HepG2 (cell line): ENCODE results near the gene HCFC1. TPM values are rescaled to one million over a fixed set of nuclear protein-coding genes. Genes with fewer than 3 reads are reported as not detected.

Source experiments
- AGO2 ChIP-seq: fragments of 200-400 bp; formaldehyde crosslinking; optimal IDR thresholded peaks from 2 replicates; pipeline ENCODE3; 2017; ENCODE audit warnings: mild to moderate bottlenecking, low read depth, low read length, moderate library complexity
- FOXJ3 ChIP-seq: sonication (generic); formaldehyde crosslinking; IDR thresholded peaks from 2 replicates; pipeline ENCODE4 v1.4.0; 2020; ENCODE audit warnings: missing genetic modification reagents, mild to moderate bottlenecking, borderline replicate concordance
- NR2F6 ChIP-seq, 2 experiments: IDR thresholded peaks; 2 replicates each; pipeline ENCODE4 v1.6.1; 2016; ENCODE audit warnings: antibody characterized with exemption in 1 of 2, mild to moderate bottlenecking in 1 of 2
- PHF5A ChIP-seq: IDR thresholded peaks from one replicate; pipeline ENCODE4 v1.6.1; 2018; ENCODE audit warnings: low read depth, missing genetic modification reagents; ENCODE audit not compliant: unreplicated experiment
- POGZ ChIP-seq: sonication (generic); formaldehyde crosslinking; IDR thresholded peaks from 2 replicates; pipeline ENCODE4 v1.4.0; 2020; ENCODE audit warnings: mild to moderate bottlenecking, missing genetic modification reagents
- ZMYM2 ChIP-seq: sonication (generic); formaldehyde crosslinking; IDR thresholded peaks from 2 replicates; pipeline ENCODE4 v1.8.0; 2022; ENCODE audit warnings: mild to moderate bottlenecking, missing genetic modification reagents
- ZNF432 ChIP-seq: sonication (generic); formaldehyde crosslinking; IDR thresholded peaks from 2 replicates; pipeline ENCODE4 v1.5.0; 2020; ENCODE audit warnings: missing genetic modification reagents, mild to moderate bottlenecking, borderline replicate concordance
- ZNF839 ChIP-seq: sonication (generic); formaldehyde crosslinking; IDR thresholded peaks from 2 replicates; pipeline ENCODE4 v1.4.0; 2020; ENCODE audit warnings: missing genetic modification reagents, mild to moderate bottlenecking, borderline replicate concordance
- polyA plus RNA-seq, 8 experiments: library from polyadenylated mRNA; depleted of rRNA in 3 of 8; stranded (reverse) in 7 of 8; unstranded in 1 of 8; fragments of >200 nt; fragmentation: Illumina TruSeq in 4 of 8; extraction: Trizol in 4 of 8; gene quantifications; 2 replicates each; pipeline versions ENCODE4 v1.2.1 to v1.2.3, GENCODE V29; 2011 to 2016; ENCODE audit warnings: low read depth in 4 of 8, missing spikeins in 1 of 8, mixed read lengths in 1 of 8; ENCODE audit not compliant: insufficient read depth in 1 of 8
- total RNA-seq, 5 experiments: library from RNA; depleted of rRNA; stranded (reverse); fragments of >200 nt; fragmentation: Illumina TruSeq; extraction: Trizol; gene quantifications; 2 replicates each; pipeline ENCODE4 v1.2.3, GENCODE V29; 2016; ENCODE audit warnings: low read depth in 1 of 5
- TF ChIP-seq, protein P1 (sequence below): sonication (generic); formaldehyde crosslinking; IDR thresholded peaks from 2 replicates; pipeline ENCODE4 v1.4.0; 2020; ENCODE audit warnings: missing genetic modification reagents
- TF ChIP-seq, protein P2 (sequence below), 2 experiments: fragments of 450-650 bp in 1 of 2; sonication (generic) in 1 of 2; formaldehyde crosslinking in 1 of 2; IDR thresholded peaks; 2 replicates each; pipeline versions ENCODE4 v1.6.1 to v1.8.0; 2016 to 2022; ENCODE audit warnings: antibody characterized with exemption in 1 of 2, mild to moderate bottlenecking in 1 of 2, missing genetic modification reagents in 1 of 2
- TF ChIP-seq, protein P3 (sequence below): sonication (generic); formaldehyde crosslinking; IDR thresholded peaks from 2 replicates; pipeline ENCODE4 v1.4.0; 2020; ENCODE audit warnings: missing genetic modification reagents

The HCFC1 gene
- total and polyA plus RNA-seq, 2 of the 13 experiments (the other 11 are each of a cell fraction or from before 2014, with no cell fraction given): 5.8 to 17.8 TPM

DNA sequence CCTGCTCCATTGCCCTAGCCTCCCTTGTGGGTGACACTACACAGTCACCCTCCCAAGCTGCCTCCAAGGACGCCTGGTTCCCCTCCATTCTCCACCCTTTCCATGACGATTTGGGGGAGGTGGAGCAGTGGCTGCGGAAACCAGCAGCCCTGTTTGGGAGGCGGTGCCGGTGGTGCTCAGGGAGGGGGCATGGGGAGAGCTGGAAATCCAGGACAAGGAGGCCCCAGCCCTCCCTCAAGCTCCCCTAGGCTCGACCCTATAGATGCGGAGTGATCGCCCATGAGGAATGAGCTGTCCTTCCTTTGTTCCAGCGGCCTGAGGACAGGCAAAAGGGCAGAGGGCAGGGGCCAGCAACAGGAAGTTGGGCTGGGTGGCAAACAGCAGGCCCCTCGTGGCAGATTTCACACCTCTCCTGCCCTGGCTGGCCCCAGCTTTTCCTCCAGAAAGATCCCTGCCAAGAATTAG, 23.6 kb downstream of the HCFC1 start (continued):
- TF ChIP-seq, protein P1, sequence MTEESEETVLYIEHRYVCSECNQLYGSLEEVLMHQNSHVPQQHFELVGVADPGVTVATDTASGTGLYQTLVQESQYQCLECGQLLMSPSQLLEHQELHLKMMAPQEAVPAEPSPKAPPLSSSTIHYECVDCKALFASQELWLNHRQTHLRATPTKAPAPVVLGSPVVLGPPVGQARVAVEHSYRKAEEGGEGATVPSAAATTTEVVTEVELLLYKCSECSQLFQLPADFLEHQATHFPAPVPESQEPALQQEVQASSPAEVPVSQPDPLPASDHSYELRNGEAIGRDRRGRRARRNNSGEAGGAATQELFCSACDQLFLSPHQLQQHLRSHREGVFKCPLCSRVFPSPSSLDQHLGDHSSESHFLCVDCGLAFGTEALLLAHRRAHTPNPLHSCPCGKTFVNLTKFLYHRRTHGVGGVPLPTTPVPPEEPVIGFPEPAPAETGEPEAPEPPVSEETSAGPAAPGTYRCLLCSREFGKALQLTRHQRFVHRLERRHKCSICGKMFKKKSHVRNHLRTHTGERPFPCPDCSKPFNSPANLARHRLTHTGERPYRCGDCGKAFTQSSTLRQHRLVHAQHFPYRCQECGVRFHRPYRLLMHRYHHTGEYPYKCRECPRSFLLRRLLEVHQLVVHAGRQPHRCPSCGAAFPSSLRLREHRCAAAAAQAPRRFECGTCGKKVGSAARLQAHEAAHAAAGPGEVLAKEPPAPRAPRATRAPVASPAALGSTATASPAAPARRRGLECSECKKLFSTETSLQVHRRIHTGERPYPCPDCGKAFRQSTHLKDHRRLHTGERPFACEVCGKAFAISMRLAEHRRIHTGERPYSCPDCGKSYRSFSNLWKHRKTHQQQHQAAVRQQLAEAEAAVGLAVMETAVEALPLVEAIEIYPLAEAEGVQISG (CRISPR knock-in tag): 0 out of 2 replicates have a peak, but pooled peaks have one; percentile 20
- peak; percentile 86 for TF ChIP-seq NR2F6 (IDR thresholded peaks at IDR 0.05)
- TF ChIP-seq NR2F6 (CRISPR knock-in tag; IDR thresholded peaks at IDR 0.05): peak; percentile 88
- no peak for TF ChIP-seq ZNF839 (CRISPR knock-in tag)
- TF ChIP-seq, protein P2, sequence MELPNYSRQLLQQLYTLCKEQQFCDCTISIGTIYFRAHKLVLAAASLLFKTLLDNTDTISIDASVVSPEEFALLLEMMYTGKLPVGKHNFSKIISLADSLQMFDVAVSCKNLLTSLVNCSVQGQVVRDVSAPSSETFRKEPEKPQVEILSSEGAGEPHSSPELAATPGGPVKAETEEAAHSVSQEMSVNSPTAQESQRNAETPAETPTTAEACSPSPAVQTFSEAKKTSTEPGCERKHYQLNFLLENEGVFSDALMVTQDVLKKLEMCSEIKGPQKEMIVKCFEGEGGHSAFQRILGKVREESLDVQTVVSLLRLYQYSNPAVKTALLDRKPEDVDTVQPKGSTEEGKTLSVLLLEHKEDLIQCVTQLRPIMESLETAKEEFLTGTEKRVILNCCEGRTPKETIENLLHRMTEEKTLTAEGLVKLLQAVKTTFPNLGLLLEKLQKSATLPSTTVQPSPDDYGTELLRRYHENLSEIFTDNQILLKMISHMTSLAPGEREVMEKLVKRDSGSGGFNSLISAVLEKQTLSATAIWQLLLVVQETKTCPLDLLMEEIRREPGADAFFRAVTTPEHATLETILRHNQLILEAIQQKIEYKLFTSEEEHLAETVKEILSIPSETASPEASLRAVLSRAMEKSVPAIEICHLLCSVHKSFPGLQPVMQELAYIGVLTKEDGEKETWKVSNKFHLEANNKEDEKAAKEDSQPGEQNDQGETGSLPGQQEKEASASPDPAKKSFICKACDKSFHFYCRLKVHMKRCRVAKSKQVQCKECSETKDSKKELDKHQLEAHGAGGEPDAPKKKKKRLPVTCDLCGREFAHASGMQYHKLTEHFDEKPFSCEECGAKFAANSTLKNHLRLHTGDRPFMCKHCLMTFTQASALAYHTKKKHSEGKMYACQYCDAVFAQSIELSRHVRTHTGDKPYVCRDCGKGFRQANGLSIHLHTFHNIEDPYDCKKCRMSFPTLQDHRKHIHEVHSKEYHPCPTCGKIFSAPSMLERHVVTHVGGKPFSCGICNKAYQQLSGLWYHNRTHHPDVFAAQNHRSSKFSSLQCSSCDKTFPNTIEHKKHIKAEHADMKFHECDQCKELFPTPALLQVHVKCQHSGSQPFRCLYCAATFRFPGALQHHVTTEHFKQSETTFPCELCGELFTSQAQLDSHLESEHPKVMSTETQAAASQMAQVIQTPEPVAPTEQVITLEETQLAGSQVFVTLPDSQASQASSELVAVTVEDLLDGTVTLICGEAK (IDR thresholded peaks at IDR 0.05): no peak
- TF ChIP-seq, protein P2 (CRISPR knock-in tag; IDR thresholded peaks at IDR 0.05): no peak
- no peak for TF ChIP-seq ZNF432
- TF ChIP-seq FOXJ3 (CRISPR knock-in tag): no peak
- TF ChIP-seq AGO2: peak; percentile 64
- no peak for TF ChIP-seq POGZ (CRISPR knock-in tag)
- TF ChIP-seq, protein P3, sequence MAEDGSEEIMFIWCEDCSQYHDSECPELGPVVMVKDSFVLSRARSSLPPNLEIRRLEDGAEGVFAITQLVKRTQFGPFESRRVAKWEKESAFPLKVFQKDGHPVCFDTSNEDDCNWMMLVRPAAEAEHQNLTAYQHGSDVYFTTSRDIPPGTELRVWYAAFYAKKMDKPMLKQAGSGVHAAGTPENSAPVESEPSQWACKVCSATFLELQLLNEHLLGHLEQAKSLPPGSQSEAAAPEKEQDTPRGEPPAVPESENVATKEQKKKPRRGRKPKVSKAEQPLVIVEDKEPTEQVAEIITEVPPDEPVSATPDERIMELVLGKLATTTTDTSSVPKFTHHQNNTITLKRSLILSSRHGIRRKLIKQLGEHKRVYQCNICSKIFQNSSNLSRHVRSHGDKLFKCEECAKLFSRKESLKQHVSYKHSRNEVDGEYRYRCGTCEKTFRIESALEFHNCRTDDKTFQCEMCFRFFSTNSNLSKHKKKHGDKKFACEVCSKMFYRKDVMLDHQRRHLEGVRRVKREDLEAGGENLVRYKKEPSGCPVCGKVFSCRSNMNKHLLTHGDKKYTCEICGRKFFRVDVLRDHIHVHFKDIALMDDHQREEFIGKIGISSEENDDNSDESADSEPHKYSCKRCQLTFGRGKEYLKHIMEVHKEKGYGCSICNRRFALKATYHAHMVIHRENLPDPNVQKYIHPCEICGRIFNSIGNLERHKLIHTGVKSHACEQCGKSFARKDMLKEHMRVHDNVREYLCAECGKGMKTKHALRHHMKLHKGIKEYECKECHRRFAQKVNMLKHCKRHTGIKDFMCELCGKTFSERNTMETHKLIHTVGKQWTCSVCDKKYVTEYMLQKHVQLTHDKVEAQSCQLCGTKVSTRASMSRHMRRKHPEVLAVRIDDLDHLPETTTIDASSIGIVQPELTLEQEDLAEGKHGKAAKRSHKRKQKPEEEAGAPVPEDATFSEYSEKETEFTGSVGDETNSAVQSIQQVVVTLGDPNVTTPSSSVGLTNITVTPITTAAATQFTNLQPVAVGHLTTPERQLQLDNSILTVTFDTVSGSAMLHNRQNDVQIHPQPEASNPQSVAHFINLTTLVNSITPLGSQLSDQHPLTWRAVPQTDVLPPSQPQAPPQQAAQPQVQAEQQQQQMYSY: peak; percentile 56; the same call in 1 of the 2 replicates
- TF ChIP-seq ZMYM2 (CRISPR knock-in tag): 0 out of 2 replicates have a peak, but pooled peaks have one; percentile 55
- TF ChIP-seq PHF5A (CRISPR knock-in tag): no peak
